Lung (tissue), 12 donors: ENCODE measurements around the gene GARS1. TPM values are rescaled to one million over a fixed set of nuclear protein-coding genes. Genes with fewer than 3 reads are reported as not detected.

ENCODE experiments used
- ATAC-seq: fragments of 200-7000 bp; cut with Tn5 transposase; one replicate; pipeline ENCODE4 v1.9.1; 2020; ENCODE audit warnings: moderate number of reproducible peaks; ENCODE audit not compliant: insufficient read depth, low FRiP score
- DNase-seq, 3 donors: peaks; one replicate each; pipeline ENCODE4 v3.0.0-alpha.2; 2013 to 2017
- H3K27ac ChIP-seq, 2 donors: one replicate each; pipeline ENCODE4 v1.5.1; 2013; ENCODE audit warnings: mild to moderate bottlenecking in 2 of 2, moderate library complexity in 2 of 2, control low read depth in 1 of 2, inconsistent platforms in 1 of 2, low read depth in 1 of 2, low read length in 1 of 2
- H3K27me3 ChIP-seq, 3 donors: one replicate each; pipeline ENCODE4 v1.5.1; 2013; ENCODE audit warnings: low read length in 2 of 3; ENCODE audit not compliant: control insufficient read depth in 3 of 3, insufficient read depth in 3 of 3
- H3K36me3 ChIP-seq, 4 donors: one replicate each; pipeline ENCODE4 v1.5.1; 2013; ENCODE audit warnings: low read length in 4 of 4, mild to moderate bottlenecking in 1 of 4, moderate library complexity in 1 of 4; ENCODE audit not compliant: control insufficient read depth in 4 of 4, insufficient read depth in 4 of 4
- H3K4me1 ChIP-seq, 5 donors: one replicate each; pipeline ENCODE4 v1.5.1; 2013; ENCODE audit warnings: low read length in 5 of 5, mild to moderate bottlenecking in 2 of 5, moderate library complexity in 1 of 5; ENCODE audit not compliant: control insufficient read depth in 5 of 5, insufficient read depth in 5 of 5
- H3K4me3 ChIP-seq: one replicate; pipeline ENCODE4 v1.5.1; 2013; ENCODE audit warnings: mild to moderate bottlenecking, control low read depth, moderate library complexity
- H3K9ac ChIP-seq, 2 donors: one replicate each; pipeline ENCODE4 v1.5.1; 2013; ENCODE audit warnings: low read length in 2 of 2, control low read depth in 1 of 2; ENCODE audit not compliant: insufficient read depth in 1 of 2
- H3K9me3 ChIP-seq, 4 donors: one replicate each; pipeline ENCODE4 v1.5.1; 2013; ENCODE audit warnings: low read length in 3 of 4, mild to moderate bottlenecking in 1 of 4, moderate library complexity in 1 of 4; ENCODE audit not compliant: control insufficient read depth in 4 of 4, insufficient read depth in 3 of 4
- WGBS, 2 donors: extraction: QIAGEN DNeasy Blood & Tissue Kit; methylation state at CpG; one replicate each; pipeline ENCODE4 v1.1.7; 2013; 5-methylcytosine and 5-hydroxymethylcytosine counted together
- polyA plus RNA-seq, 2 donors: library from polyadenylated mRNA; stranded (reverse); fragments of 200-250 nt; gene quantifications; one replicate each; pipeline ENCODE4 v1.2.1, GENCODE V29; 2013
- total RNA-seq, 2 donors: library from RNA; depleted of rRNA in 1 of 2; stranded (reverse); fragments of >200 nt in 1 of 2; gene quantifications; one replicate each; pipeline ENCODE4 v1.2.1, GENCODE V29; 2014 to 2021
- TF ChIP-seq, protein P1 (sequence below): IDR thresholded peaks from 2 replicates; pipeline ENCODE4 v1.5.1; 2012; ENCODE audit warnings: mild to moderate bottlenecking; ENCODE audit errors: control extremely low read depth, extremely low read depth
- donor health status: control.
- donor health status: control.
- donor health status: Bipolar disorder and iron deficiency.
- donor health status: healthy.
- donor health status: DM: yes; HTN: yes; CAD: no.

GARS1 gene
- total and polyA plus RNA-seq, 4 donors = 55.5 to 132 (median 92.1) TPM

DNA sequence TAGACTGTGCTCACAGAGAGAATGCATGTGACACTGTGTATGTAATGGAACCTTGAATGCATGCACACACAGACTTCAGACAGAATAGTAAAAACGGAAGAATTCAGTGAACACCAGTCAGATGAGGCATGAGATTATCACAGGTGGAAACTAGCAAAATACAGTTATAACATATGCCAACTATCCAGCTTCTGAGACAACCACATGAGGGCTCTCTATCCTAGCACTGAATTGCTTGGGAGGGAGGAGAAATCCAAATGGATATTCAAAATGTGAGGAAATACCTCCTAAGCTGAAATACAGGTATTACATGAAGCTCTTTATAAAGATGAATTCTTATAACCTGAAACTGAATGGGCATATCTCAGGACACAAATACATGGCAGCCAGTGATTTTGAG, 30.6 kb downstream of the GARS1 start:
- peaks cover 18 to 44% (median 33%) of the 10 kb centered on the region in 4 donors for H3K36me3 ChIP-seq
- H3K9ac ChIP-seq = no peak overlapping the region
- no peaks in the 10 kb centered on the region for H3K27me3 ChIP-seq
- H3K27ac ChIP-seq = no peak overlapping the region
- DNase-seq = no peak
- TF ChIP-seq, protein P1, sequence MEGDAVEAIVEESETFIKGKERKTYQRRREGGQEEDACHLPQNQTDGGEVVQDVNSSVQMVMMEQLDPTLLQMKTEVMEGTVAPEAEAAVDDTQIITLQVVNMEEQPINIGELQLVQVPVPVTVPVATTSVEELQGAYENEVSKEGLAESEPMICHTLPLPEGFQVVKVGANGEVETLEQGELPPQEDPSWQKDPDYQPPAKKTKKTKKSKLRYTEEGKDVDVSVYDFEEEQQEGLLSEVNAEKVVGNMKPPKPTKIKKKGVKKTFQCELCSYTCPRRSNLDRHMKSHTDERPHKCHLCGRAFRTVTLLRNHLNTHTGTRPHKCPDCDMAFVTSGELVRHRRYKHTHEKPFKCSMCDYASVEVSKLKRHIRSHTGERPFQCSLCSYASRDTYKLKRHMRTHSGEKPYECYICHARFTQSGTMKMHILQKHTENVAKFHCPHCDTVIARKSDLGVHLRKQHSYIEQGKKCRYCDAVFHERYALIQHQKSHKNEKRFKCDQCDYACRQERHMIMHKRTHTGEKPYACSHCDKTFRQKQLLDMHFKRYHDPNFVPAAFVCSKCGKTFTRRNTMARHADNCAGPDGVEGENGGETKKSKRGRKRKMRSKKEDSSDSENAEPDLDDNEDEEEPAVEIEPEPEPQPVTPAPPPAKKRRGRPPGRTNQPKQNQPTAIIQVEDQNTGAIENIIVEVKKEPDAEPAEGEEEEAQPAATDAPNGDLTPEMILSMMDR = no peak
- no peak overlapping the region for H3K4me3 ChIP-seq
- WGBS, 2 donors = 95 to 97% methylated on average over 1 of the region's 1 CpG
- ATAC-seq = no peak
- H3K9me3 ChIP-seq = no peaks in the 10 kb centered on the region
- H3K4me1 ChIP-seq = no peaks in the 10 kb centered on the region

GRCh38 chr7:30627026-30627425, 32.3 kb downstream of the GARS1 start:
- Histone ChIP-seq H3K4me1 (no peaks in the 10 kb centered on the region), H3K27ac (no peak overlapping the region), H3K4me3 (no peak overlapping the region), H3K36me3 (peaks cover 22 to 48% (median 24%) of the 10 kb centered on the region in 4 donors), H3K9ac (no peak overlapping the region), H3K9me3 (no peaks in the 10 kb centered on the region), H3K27me3 (no peaks in the 10 kb centered on the region)
- WGBS, 2 donors = 91 to 96% methylated on average over 4 of the region's 4 CpGs
- no peak for DNase-seq
- TF ChIP-seq, protein P1 = no peak
- no peak for ATAC-seq

GRCh38 chr7:30630986-30631385, 36.3 kb downstream of the GARS1 start:
- WGBS, 2 donors = 98% methylated on average over 4 of the region's 4 CpGs
- Histone ChIP-seq H3K4me3 (no peak overlapping the region), H3K27me3 (no peaks in the 10 kb centered on the region), H3K9me3 (no peaks in the 10 kb centered on the region), H3K27ac (no peak overlapping the region), H3K4me1 (no peaks in the 10 kb centered on the region), H3K36me3 (peaks cover 23 to 51% (median 29%) of the 10 kb centered on the region in 4 donors), H3K9ac (no peak overlapping the region)
- no peak for DNase-seq
- no peak for ATAC-seq
- TF ChIP-seq, protein P1 = no peak

- peaks cover 20 to 44% (median 26%) of the 10 kb centered on the region in 4 donors for H3K36me3 ChIP-seq
- H3K4me1 ChIP-seq = no peaks in the 10 kb centered on the region
- H3K27ac ChIP-seq = no peak overlapping the region
- no peak for DNase-seq
- H3K4me3 ChIP-seq = no peak overlapping the region
- WGBS, 2 donors = 73 to 88% methylated on average over 3 of the region's 3 CpGs
- no peaks in the 10 kb centered on the region for H3K9me3 ChIP-seq
- H3K27me3 ChIP-seq = no peaks in the 10 kb centered on the region
- TF ChIP-seq, protein P1 = no peak
- no peak overlapping the region for H3K9ac ChIP-seq
- no peak for ATAC-seq
Observed at GRCh38 chr7:30633223-30633622, 38.5 kb downstream of the GARS1 start.
